ENCODE measurements around the gene WNT8B. TPM values are rescaled to one million over a fixed set of nuclear protein-coding genes. Genes with fewer than 3 reads are reported as not detected.

The WNT8B gene
- total RNA-seq, 2 experiments from 2014 or later = not detected

DNA sequence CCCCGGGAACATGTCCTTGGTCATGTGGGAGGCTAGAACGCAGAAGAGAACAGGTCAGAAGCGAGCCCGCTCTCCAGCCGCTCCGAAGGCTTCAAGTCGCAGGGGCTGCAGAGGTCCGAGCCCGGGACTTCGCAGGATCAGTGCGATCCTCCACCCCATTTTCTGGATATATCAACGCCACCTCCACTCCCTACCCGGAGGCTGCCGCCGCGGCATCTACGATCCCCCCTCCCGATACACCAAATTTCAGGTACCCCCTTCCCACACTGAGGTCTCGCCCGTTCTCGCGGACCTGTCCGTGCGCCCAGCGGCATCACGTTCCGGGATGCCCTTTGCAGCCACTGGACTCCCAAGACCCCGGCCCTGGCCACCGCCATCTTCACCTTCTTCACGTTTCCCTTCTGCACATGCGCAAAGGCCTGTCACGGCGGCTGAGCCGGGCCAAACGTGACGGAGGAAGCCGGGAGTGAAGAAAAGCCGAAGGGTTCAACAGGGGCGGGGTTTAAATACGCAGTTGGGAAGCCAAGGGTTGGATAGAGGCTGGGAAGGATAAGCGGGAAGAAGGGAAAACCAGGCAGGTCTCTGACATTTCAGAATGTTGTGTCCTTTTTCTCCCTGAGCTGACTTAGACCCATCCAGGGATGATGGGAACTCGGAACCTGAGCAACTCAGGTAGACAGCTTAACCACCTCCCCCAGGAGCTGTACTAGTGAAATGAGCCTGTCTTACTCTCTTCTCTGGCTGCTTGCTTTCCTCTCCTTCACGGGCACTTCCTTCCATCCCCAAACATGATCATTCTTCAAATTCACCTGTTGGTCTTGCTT is 66.9 kb downstream of the WNT8B start, which contains the start of gene NDUFB8:
Gene NDUFB8 (minus strand): TSS at position 397 of the 824 bp plus-strand sequence. CDS start 20 bp downstream, at position 377.
- peak; percentile 87 for DNase-seq (ENCODE audit: low spot score)
- Histone ChIP-seq H3K4me3 (ENCODE audit: low read depth, low read length, poor library complexity, severe bottlenecking) (peak within 1 kb of the TSS; percentile 87), H3K27ac (ENCODE audit: low read depth, low read length, poor library complexity, severe bottlenecking) (peak within 1 kb of the TSS; percentile 55), H3K9me2 (ENCODE audit: insufficient read depth, low read length) (no peaks in the 10 kb centered on the region), H3K4me1 (ENCODE audit: insufficient read depth, low read length, poor library complexity, severe bottlenecking) (peaks cover 32% of the 10 kb centered on the region), H3K36me3 (ENCODE audit: insufficient read depth, low read length) (peaks cover 34% of the 10 kb centered on the region), H3K79me2 (ENCODE audit: insufficient read depth, low read depth, low read length) (peaks cover 25% of the 10 kb centered on the region), H3K4me2 (ENCODE audit: low read length) (peak within 1 kb of the TSS; percentile 77), H3K9me3 (ENCODE audit: low read length) (peaks cover 5% of the 10 kb centered on the region; the same call in 1 of the 2 replicates), H4K20me1 (ENCODE audit: insufficient read depth, low read length) (peaks cover 8% of the 10 kb centered on the region; the same call in 1 of the 2 replicates), H2AFZ (ENCODE audit: low read length) (peak within 1 kb of the TSS; percentile 98)
- TF ChIP-seq, protein P1, sequence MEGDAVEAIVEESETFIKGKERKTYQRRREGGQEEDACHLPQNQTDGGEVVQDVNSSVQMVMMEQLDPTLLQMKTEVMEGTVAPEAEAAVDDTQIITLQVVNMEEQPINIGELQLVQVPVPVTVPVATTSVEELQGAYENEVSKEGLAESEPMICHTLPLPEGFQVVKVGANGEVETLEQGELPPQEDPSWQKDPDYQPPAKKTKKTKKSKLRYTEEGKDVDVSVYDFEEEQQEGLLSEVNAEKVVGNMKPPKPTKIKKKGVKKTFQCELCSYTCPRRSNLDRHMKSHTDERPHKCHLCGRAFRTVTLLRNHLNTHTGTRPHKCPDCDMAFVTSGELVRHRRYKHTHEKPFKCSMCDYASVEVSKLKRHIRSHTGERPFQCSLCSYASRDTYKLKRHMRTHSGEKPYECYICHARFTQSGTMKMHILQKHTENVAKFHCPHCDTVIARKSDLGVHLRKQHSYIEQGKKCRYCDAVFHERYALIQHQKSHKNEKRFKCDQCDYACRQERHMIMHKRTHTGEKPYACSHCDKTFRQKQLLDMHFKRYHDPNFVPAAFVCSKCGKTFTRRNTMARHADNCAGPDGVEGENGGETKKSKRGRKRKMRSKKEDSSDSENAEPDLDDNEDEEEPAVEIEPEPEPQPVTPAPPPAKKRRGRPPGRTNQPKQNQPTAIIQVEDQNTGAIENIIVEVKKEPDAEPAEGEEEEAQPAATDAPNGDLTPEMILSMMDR (conservative IDR thresholded peaks at IDR 0.05; ENCODE audit: low read length) = no peak
- TF ChIP-seq EZH2phosphoT487 (IDR thresholded peaks at IDR 0.05; ENCODE audit: borderline replicate concordance, low read depth, low read length) = no peak
- intact Hi-C loops (cut with micrococcal nuclease; ENCODE audit: unreplicated experiment) = loop anchor here (2.0 kb wide), 1 partner anchor 383 kb away; the partner anchor contains the start of gene SLF2
- CTCF ChIA-PET (ENCODE audit: unreplicated experiment) = no interaction called here
- POLR2A ChIA-PET = interaction anchor here (0.9 kb wide), 1 partner anchor 11 kb away, joined by 4 read pairs; no protein-coding TSS in a partner anchor
- BruUV-seq (replicated peaks) = no TSS peak

DNA sequence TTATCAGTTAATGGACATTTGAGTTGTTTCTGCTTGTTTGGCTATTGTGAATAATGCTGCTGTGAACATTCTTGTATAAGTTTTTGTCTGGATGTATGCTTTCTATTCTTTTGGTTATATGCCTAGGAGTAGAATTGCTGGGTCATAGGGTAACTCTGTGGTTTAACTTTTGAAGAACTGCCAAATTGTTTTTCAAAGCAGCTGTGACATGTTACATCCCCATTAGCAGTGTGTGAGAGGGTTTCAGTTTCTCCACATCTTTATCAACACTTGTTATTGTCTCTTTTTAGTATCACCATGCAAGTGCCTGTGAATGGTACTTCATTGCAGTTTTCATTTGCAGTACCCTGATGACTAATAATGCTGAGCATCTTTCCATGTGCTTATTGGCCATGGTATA is 69.0 kb downstream of the WNT8B start:
- TF ChIP-seq, protein P1 (conservative IDR thresholded peaks at IDR 0.05; ENCODE audit: low read length) = no peak
- no peak for TF ChIP-seq EZH2phosphoT487 (IDR thresholded peaks at IDR 0.05; ENCODE audit: borderline replicate concordance, low read depth, low read length)
- Histone ChIP-seq H3K9me2 (ENCODE audit: insufficient read depth, low read length) (no peaks in the 10 kb centered on the region), H3K9me3 (ENCODE audit: low read length) (peaks cover 5% of the 10 kb centered on the region; the same call in 1 of the 2 replicates), H3K4me3 (ENCODE audit: low read depth, low read length, poor library complexity, severe bottlenecking) (no peak overlapping the region), H3K36me3 (ENCODE audit: insufficient read depth, low read length) (peaks cover 13% of the 10 kb centered on the region), H3K27ac (ENCODE audit: low read depth, low read length, poor library complexity, severe bottlenecking) (no peak overlapping the region), H2AFZ (ENCODE audit: low read length) (no peak overlapping the region), H4K20me1 (ENCODE audit: insufficient read depth, low read length) (peaks cover 8% of the 10 kb centered on the region; the same call in 1 of the 2 replicates), H3K4me1 (ENCODE audit: insufficient read depth, low read length, poor library complexity, severe bottlenecking) (peaks cover 47% of the 10 kb centered on the region), H3K4me2 (ENCODE audit: low read length) (no peak overlapping the region), H3K79me2 (ENCODE audit: insufficient read depth, low read depth, low read length) (peaks cover 35% of the 10 kb centered on the region)
- POLR2A ChIA-PET = no interaction called here
- CTCF ChIA-PET (ENCODE audit: unreplicated experiment) = no interaction called here
- no TSS peak for BruUV-seq (replicated peaks)
- intact Hi-C loops (cut with micrococcal nuclease; ENCODE audit: unreplicated experiment) = loop anchor here (2.0 kb wide), 1 partner anchor 381 kb away; the partner anchor contains the start of gene SLF2
- no peak for DNase-seq (ENCODE audit: low spot score)

Other genes starting within 250 kb of the WNT8B start
- gene CHUK, start 233.4 kb upstream of the WNT8B start, total RNA-seq (2014; rRNA removed; shearing (Covaris generic)) = 21.0 and 23.5 TPM in 2 replicates
- gene CHUK, start 233.4 kb upstream of the WNT8B start, total RNA-seq (2022) = 25.6 and 26.2 TPM in 2 replicates
- 47.8 and 48.2 TPM in 2 replicates for gene CWF19L1, start 195.4 kb upstream of the WNT8B start, total RNA-seq (2014; rRNA removed; shearing (Covaris generic))
- gene CWF19L1, start 195.4 kb upstream of the WNT8B start, total RNA-seq (2022) = 48.6 and 51.0 TPM in 2 replicates
- 39.7 and 48.7 TPM in 2 replicates for gene BLOC1S2, start 176.3 kb upstream of the WNT8B start, total RNA-seq (2014; rRNA removed; shearing (Covaris generic))
- 45.3 and 54.8 TPM in 2 replicates for gene BLOC1S2, start 176.3 kb upstream of the WNT8B start, total RNA-seq (2022)
- not detected in 2 replicates for gene PKD2L1, start 132.8 kb upstream of the WNT8B start, total RNA-seq (2014; rRNA removed; shearing (Covaris generic))
- 0.76 TPM in 1 of 2 replicates, not detected in the other for gene PKD2L1, start 132.8 kb upstream of the WNT8B start, total RNA-seq (2022)
- gene SCD, start 115.8 kb upstream of the WNT8B start, total RNA-seq (2014; rRNA removed; shearing (Covaris generic)) = 66.1 and 76.8 TPM in 2 replicates
- 291 and 327 TPM in 2 replicates for gene SCD, start 115.8 kb upstream of the WNT8B start, total RNA-seq (2022)
- gene SEC31B, start 56.9 kb downstream of the WNT8B start, total RNA-seq (2014; rRNA removed; shearing (Covaris generic)) = 12.5 and 16.4 TPM in 2 replicates
- gene SEC31B, start 56.9 kb downstream of the WNT8B start, total RNA-seq (2022) = 21.3 and 26.0 TPM in 2 replicates
- gene NDUFB8, start 66.9 kb downstream of the WNT8B start, total RNA-seq (2014; rRNA removed; shearing (Covaris generic)) = 288 and 374 TPM in 2 replicates
- 209 TPM in 2 replicates for gene NDUFB8, start 66.9 kb downstream of the WNT8B start, total RNA-seq (2022)
- 9.1 and 10.6 TPM in 2 replicates for gene HIF1AN, start 72.9 kb downstream of the WNT8B start, total RNA-seq (2014; rRNA removed; shearing (Covaris generic))
- 44.6 and 46.2 TPM in 2 replicates for gene HIF1AN, start 72.9 kb downstream of the WNT8B start, total RNA-seq (2022)